H9 (cell line): ENCODE data around the gene C2orf92. TPM values are rescaled to one million over a fixed set of nuclear protein-coding genes. Genes with fewer than 3 reads are reported as not detected.

ENCODE experiments used
- DNase-seq: peaks from one replicate; pipeline ENCODE4 v3.0.0-alpha.2; 2017
- H2AFZ ChIP-seq: one replicate; pipeline ENCODE4 v1.6.1; 2013; ENCODE audit warnings: mild to moderate bottlenecking, low read length, control low read depth, moderate library complexity
- H2AK5ac ChIP-seq: 2 replicates; pipeline ENCODE4 v1.6.1; 2013; ENCODE audit warnings: low read length, control low read depth, mixed read lengths; ENCODE audit not compliant: insufficient read length
- H2BK120ac ChIP-seq: one replicate; pipeline ENCODE4 v1.6.1; 2013; ENCODE audit warnings: low read depth, mild to moderate bottlenecking, low read length, control low read depth, inconsistent platforms; ENCODE audit not compliant: poor library complexity, severe bottlenecking
- H2BK12ac ChIP-seq: 2 replicates; pipeline ENCODE4 v1.6.1; 2013; ENCODE audit warnings: low read length, control low read depth, mixed read lengths, low read depth; ENCODE audit not compliant: insufficient read length
- H2BK15ac ChIP-seq: 2 replicates; pipeline ENCODE4 v1.6.1; 2013; ENCODE audit warnings: low read depth, low read length, control low read depth
- H2BK20ac ChIP-seq: one replicate; pipeline ENCODE4 v1.6.1; 2013; ENCODE audit warnings: low read depth, mild to moderate bottlenecking, low read length, control low read depth, inconsistent platforms; ENCODE audit not compliant: poor library complexity, severe bottlenecking
- H2BK5ac ChIP-seq: 2 replicates; pipeline ENCODE4 v1.6.1; 2013; ENCODE audit warnings: low read length, control low read depth, mixed read lengths; ENCODE audit not compliant: insufficient read length
- H3K14ac ChIP-seq: 2 replicates; pipeline ENCODE4 v1.6.1; 2013; ENCODE audit warnings: low read length, control low read depth; ENCODE audit not compliant: insufficient read depth
- H3K18ac ChIP-seq: 2 replicates; pipeline ENCODE4 v1.6.1; 2013; ENCODE audit warnings: low read depth, mild to moderate bottlenecking, mixed read lengths, low read length, control low read depth; ENCODE audit not compliant: insufficient read length
- H3K23ac ChIP-seq: 2 replicates; pipeline ENCODE4 v1.6.1; 2013; ENCODE audit warnings: low read length, control low read depth, mixed read lengths, low read depth; ENCODE audit not compliant: insufficient read length
- H3K23me2 ChIP-seq: 2 replicates; pipeline ENCODE4 v1.6.1; 2013; ENCODE audit warnings: low read depth, mild to moderate bottlenecking, mixed read lengths, low read length, control low read depth; ENCODE audit not compliant: insufficient read length, poor library complexity, severe bottlenecking
- H3K27ac ChIP-seq: 2 replicates; pipeline ENCODE4 v1.5.1; 2013; ENCODE audit warnings: low read length, control low read depth, mixed read lengths, low read depth; ENCODE audit not compliant: insufficient read length
- H3K27me3 ChIP-seq: 2 replicates; pipeline ENCODE4 v1.6.1; 2013; ENCODE audit warnings: low read length, control low read depth, inconsistent platforms; ENCODE audit not compliant: insufficient read depth
- H3K4ac ChIP-seq: 2 replicates; pipeline ENCODE4 v1.6.1; 2013; ENCODE audit warnings: low read depth, mild to moderate bottlenecking, control low read depth, inconsistent platforms, low read length, moderate library complexity
- H3K4me1 ChIP-seq: 2 replicates; pipeline ENCODE4 v1.6.1; 2013; ENCODE audit warnings: low read length, control low read depth, inconsistent platforms; ENCODE audit not compliant: insufficient read depth
- H3K4me2 ChIP-seq: 2 replicates; pipeline ENCODE4 v1.6.1; 2013; ENCODE audit warnings: low read length, control low read depth, mixed read lengths; ENCODE audit not compliant: insufficient read length, insufficient read depth
- H3K56ac ChIP-seq: 2 replicates; pipeline ENCODE4 v1.6.1; 2013; ENCODE audit warnings: low read depth, mild to moderate bottlenecking, mixed read lengths, low read length, control low read depth; ENCODE audit not compliant: insufficient read length
- H3K79me1 ChIP-seq: 2 replicates; pipeline ENCODE4 v1.6.1; 2013; ENCODE audit warnings: low read depth, mild to moderate bottlenecking, moderate library complexity, low read length, control low read depth, inconsistent platforms; ENCODE audit not compliant: insufficient read depth, poor library complexity, severe bottlenecking
- H3K79me2 ChIP-seq: 2 replicates; pipeline ENCODE4 v1.6.1; 2013; ENCODE audit warnings: low read length, control low read depth, inconsistent platforms; ENCODE audit not compliant: insufficient read depth
- H3K9ac ChIP-seq: 2 replicates; pipeline ENCODE4 v1.6.1; 2013; ENCODE audit warnings: low read length, control low read depth, mixed read lengths; ENCODE audit not compliant: insufficient read length; ENCODE audit errors: extremely low read depth
- H3K9me3 ChIP-seq: one replicate; pipeline ENCODE4 v1.6.1; 2013; ENCODE audit warnings: low read depth, low read length, inconsistent platforms; ENCODE audit not compliant: control insufficient read depth
- H3T11ph ChIP-seq: one replicate; pipeline ENCODE4 v1.6.1; 2013; ENCODE audit warnings: mild to moderate bottlenecking, low read length, control low read depth, inconsistent platforms
- H4K20me1 ChIP-seq: one replicate; pipeline ENCODE4 v1.6.1; 2013; ENCODE audit not compliant: control insufficient read depth, insufficient read length, insufficient read depth
- H4K5ac ChIP-seq: 2 replicates; pipeline ENCODE4 v1.6.1; 2013; ENCODE audit warnings: low read depth, mild to moderate bottlenecking, mixed read lengths, low read length, control low read depth; ENCODE audit not compliant: insufficient read length
- H4K8ac ChIP-seq: replicated peaks from 2 replicates; pipeline ENCODE4 v1.6.1; 2013; ENCODE audit warnings: low read length, control low read depth, mixed read lengths, low read depth; ENCODE audit not compliant: insufficient read length
- H4K91ac ChIP-seq: 2 replicates; pipeline ENCODE4 v1.6.1; 2013; ENCODE audit warnings: low read depth, mild to moderate bottlenecking, moderate library complexity, mixed read lengths, low read length, control low read depth; ENCODE audit not compliant: insufficient read length
- H3K27ac Mint-ChIP-seq, 3 experiments: 2 replicates in 2 of 3; 3 replicates in 1 of 3; pipeline ENCODE4 v1.8.0; 2020 to 2021; ENCODE audit warnings: mixed read lengths in 3 of 3, mild to moderate bottlenecking in 1 of 3, moderate library complexity in 1 of 3
- H3K27me3 Mint-ChIP-seq: 2 replicates; pipeline ENCODE4 v1.8.0; 2021; ENCODE audit warnings: low read depth, mild to moderate bottlenecking, moderate library complexity, mixed read lengths
- H3K36me3 Mint-ChIP-seq, 3 experiments: 2 replicates in 2 of 3; 3 replicates in 1 of 3; pipeline ENCODE4 v1.8.0; 2020 to 2021; ENCODE audit warnings: low read depth in 3 of 3, mixed read lengths in 3 of 3; ENCODE audit not compliant: insufficient read depth in 1 of 3
- H3K4me1 Mint-ChIP-seq, 2 experiments: 2 replicates each; pipeline ENCODE4 v1.8.0; 2020; ENCODE audit warnings: mixed read lengths in 2 of 2
- H3K4me3 Mint-ChIP-seq, 2 experiments: 2 replicates in 1 of 2; 3 replicates in 1 of 2; pipeline ENCODE4 v1.8.0; 2020 to 2021; ENCODE audit warnings: mild to moderate bottlenecking in 2 of 2, mixed read lengths in 2 of 2, moderate library complexity in 1 of 2
- H3K9me3 Mint-ChIP-seq, 2 experiments: 2 replicates in 1 of 2; 3 replicates in 1 of 2; pipeline ENCODE4 v1.8.0; 2020; ENCODE audit warnings: mild to moderate bottlenecking in 2 of 2, mixed read lengths in 2 of 2, moderate library complexity in 1 of 2
- CTCF ChIP-seq: fragments of 200-600 bp; sonication (generic); conservative IDR thresholded peaks from 3 replicates; pipeline ENCODE4 v1.8.0; 2021; ENCODE audit warnings: antibody characterized with exemption, mild to moderate bottlenecking
- WGBS: extraction: QIAGEN DNeasy Blood & Tissue Kit; methylation state at CpG from one replicate; pipeline ENCODE4 v1.1.7; 2013; ENCODE audit warnings: missing lambda C conversion rate, low lambda C conversion rate, mixed read lengths; ENCODE audit not compliant: insufficient read length; ENCODE audit errors: extremely low coverage; 5-methylcytosine and 5-hydroxymethylcytosine counted together
- total RNA-seq: library from RNA; stranded (reverse); gene quantifications from 2 replicates; pipeline ENCODE4 v1.2.1, GENCODE V29; 2021

Gene C2orf92
- total RNA-seq, 1 experiment from 2014 or later: 7.3 TPM

- no peak for DNase-seq
- Histone ChIP-seq H3K4me1 (peaks cover 4% of the 10 kb centered on the region), H3K79me1 (no peaks in the 10 kb centered on the region), H3K18ac (no peak overlapping the region), H2BK5ac (no peak overlapping the region), H3K56ac (no peak overlapping the region), H2BK20ac (no peak overlapping the region), H3T11ph (no peak overlapping the region), H2BK120ac (no peak overlapping the region), H4K20me1 (no peaks in the 10 kb centered on the region), H2BK15ac (no peak overlapping the region), H2AK5ac (no peak overlapping the region), H4K5ac (no peak overlapping the region), H4K91ac (no peak overlapping the region), H3K27me3 (no peaks in the 10 kb centered on the region), H2AFZ (no peak overlapping the region), H3K4me2 (no peak overlapping the region), H3K9ac (no peak overlapping the region), H3K14ac (no peak overlapping the region), H4K8ac (no peak overlapping the region), H3K23me2 (no peaks in the 10 kb centered on the region), H3K23ac (no peak overlapping the region), H3K79me2 (no peaks in the 10 kb centered on the region), H2BK12ac (no peak overlapping the region), H3K27ac (no peak overlapping the region), H3K9me3 (no peaks in the 10 kb centered on the region), H3K4ac (no peak overlapping the region)
- Mint-ChIP-seq H3K27ac (peak overlapping the region in 1 of 3 experiments; percentile 55; a peak in 1 of 7 replicates), H3K9me3 (no peaks in the 10 kb centered on the region; a peak in 2 of 5 replicates), H3K36me3 (no peaks in the 10 kb centered on the region; a peak in 2 of 7 replicates), H3K4me1 (peaks cover 10% of the 10 kb centered on the region in 2 experiments), H3K27me3 (no peaks in the 10 kb centered on the region; the same call in none of the 2 replicates), H3K4me3 (no peak overlapping the region)
- no peak for TF ChIP-seq CTCF
- WGBS: no CpG with 5 or more reads among the region's 31 CpGs
These were observed 55.6 kb downstream of the C2orf92 start for GRCh38 chr2:97724946-97725688.
